ENCODE measurements around the gene OR52H1.

GRCh38 chr11:5548440-5548839 is at the start of gene OR52H1:
- TF ChIP-seq CTCF (IDR thresholded peaks at IDR 0.05) (no peak), POLR2A (IDR thresholded peaks at IDR 0.05) (no peak), POLR2AphosphoS5 (IDR thresholded peaks at IDR 0.05) (no peak)

Measured in breast epithelium (tissue), 3 donors.